ENCODE data around the gene PNMA8B.

PNMA8B gene

DNA sequence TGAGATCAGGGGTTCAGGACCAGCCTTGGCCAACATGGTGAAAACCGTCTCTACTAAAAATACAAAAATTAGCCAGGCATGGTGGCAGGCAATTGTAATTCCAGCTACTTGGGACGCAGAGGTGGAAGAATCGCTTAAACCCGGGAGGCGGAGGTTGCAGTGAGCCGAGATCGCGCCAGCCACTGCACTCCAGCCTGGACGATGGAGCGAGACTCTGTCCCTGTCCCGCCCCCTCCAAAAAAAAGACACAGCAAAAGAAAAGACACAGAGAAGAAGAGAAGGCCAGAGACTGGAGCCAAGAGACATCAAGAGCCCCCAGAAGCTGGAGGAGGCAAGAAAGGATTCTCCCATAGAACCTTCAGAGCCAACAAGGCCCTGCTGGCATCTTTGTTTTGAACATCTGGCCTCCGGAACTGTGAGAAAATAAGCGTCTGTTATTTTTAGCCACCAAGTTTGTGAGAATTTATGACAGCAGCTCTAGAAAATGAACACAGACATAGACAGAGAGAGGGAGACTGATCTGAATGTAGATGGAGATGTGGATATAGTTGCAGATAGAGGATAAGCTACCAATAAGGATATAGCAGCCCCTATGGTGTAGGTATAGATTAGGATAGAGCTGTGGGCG, 25.7 kb upstream of the PNMA8B start:
- TF ChIP-seq, protein P1, sequence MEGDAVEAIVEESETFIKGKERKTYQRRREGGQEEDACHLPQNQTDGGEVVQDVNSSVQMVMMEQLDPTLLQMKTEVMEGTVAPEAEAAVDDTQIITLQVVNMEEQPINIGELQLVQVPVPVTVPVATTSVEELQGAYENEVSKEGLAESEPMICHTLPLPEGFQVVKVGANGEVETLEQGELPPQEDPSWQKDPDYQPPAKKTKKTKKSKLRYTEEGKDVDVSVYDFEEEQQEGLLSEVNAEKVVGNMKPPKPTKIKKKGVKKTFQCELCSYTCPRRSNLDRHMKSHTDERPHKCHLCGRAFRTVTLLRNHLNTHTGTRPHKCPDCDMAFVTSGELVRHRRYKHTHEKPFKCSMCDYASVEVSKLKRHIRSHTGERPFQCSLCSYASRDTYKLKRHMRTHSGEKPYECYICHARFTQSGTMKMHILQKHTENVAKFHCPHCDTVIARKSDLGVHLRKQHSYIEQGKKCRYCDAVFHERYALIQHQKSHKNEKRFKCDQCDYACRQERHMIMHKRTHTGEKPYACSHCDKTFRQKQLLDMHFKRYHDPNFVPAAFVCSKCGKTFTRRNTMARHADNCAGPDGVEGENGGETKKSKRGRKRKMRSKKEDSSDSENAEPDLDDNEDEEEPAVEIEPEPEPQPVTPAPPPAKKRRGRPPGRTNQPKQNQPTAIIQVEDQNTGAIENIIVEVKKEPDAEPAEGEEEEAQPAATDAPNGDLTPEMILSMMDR (IDR thresholded peaks at IDR 0.05; ENCODE audit: insufficient read depth, low read depth, low read length, missing control alignments): no peak
- DNase-seq (ENCODE audit: low read depth): no peak
- no peak overlapping the region for H3K4me3 ChIP-seq (ENCODE audit: low read depth, low read length)

DNA sequence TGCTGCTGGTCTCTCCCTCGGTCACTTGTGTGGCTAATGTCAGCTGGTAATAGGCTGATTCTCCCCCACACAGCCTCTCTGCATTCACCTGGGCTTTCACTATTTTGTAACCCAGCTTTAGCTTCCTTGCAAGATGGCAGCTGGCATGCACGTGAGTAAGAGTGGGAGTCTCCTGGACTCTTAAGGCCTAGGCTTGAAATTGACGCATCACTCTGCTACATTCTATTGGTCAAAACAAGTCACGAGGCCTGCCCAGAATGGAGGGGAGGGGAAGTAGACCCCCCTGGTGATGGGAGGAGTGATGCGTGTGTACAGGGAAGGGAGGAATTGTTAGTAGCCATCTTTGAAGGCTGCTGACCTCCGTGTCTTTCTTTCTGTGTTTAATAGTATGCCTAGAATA, 24.9 kb upstream of the PNMA8B start:
- no peak for DNase-seq (ENCODE audit: low read depth)
- H3K4me3 ChIP-seq (ENCODE audit: low read depth, low read length): no peak overlapping the region
- TF ChIP-seq, protein P1 (IDR thresholded peaks at IDR 0.05; ENCODE audit: insufficient read depth, low read depth, low read length, missing control alignments): no peak

DNA sequence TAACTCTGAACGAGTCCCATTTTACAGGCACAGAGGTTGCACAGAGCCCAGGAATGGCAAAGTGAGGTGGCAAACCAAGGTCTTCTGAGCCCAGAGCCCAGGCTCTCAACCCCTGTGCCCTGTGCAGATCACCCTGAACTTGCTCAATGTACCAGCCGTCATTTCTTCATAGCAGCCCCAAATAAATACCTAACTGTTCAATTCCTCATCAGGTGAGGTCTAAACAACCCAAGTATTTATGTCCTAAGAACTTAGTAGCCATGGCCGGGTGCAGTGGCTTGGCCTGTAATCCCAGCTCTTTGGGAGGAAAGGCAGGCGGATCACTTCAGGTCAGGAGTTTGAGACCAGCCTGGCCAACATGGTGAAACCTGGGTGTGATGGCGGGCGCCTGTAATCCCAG, 21.8 kb upstream of the PNMA8B start:
- no peak for DNase-seq (ENCODE audit: low read depth)
- TF ChIP-seq, protein P1 (IDR thresholded peaks at IDR 0.05; ENCODE audit: insufficient read depth, low read depth, low read length, missing control alignments): no peak
- H3K4me3 ChIP-seq (ENCODE audit: low read depth, low read length): no peak overlapping the region

DNA sequence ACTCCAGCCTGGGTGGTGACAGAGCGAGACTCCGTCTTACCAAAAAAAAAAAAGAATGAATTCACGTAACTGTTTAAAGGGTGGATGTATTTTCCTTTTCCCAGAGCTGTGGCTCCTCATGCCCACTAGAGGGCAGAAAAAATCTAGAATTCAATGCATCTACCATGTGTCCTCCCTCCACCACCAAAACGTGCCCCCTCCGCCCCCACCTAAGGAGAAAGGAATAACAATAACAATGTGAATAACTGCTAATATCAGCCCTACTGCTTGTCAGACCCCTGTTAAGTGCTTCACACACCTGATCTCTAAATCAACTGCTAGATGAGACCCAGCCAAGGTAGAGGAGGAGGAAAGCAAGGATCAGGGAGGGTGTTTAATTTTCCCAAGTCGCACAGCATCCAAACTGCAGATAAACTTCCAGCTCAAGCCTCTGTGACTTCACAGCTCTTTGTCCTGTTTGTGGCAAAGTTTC, 20.2 kb upstream of the PNMA8B start:
- no peak overlapping the region for H3K4me3 ChIP-seq (ENCODE audit: low read depth, low read length)
- peak; percentile 38 for DNase-seq (ENCODE audit: low read depth)
- TF ChIP-seq, protein P1 (IDR thresholded peaks at IDR 0.05; ENCODE audit: insufficient read depth, low read depth, low read length, missing control alignments): peak; percentile 64

DNA sequence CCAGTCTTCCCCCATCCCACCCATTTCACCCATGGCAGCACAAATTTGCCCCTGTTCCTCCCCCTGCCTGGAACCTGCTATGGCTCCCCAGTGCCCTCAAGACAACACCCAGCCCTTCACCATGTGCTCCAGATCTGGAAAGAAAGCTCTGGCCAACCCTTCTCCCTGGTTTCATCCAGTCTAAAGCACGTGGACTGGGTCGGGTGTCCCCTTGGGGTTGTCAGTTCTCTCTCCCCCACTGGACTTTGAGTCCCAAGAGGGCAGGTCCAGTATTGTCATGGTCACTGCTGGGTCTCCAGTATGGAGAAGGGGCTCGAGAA, 19.6 kb upstream of the PNMA8B start:
- TF ChIP-seq, protein P1 (IDR thresholded peaks at IDR 0.05; ENCODE audit: insufficient read depth, low read depth, low read length, missing control alignments): no peak
- H3K4me3 ChIP-seq (ENCODE audit: low read depth, low read length): no peak overlapping the region
- DNase-seq (ENCODE audit: low read depth): no peak

DNA sequence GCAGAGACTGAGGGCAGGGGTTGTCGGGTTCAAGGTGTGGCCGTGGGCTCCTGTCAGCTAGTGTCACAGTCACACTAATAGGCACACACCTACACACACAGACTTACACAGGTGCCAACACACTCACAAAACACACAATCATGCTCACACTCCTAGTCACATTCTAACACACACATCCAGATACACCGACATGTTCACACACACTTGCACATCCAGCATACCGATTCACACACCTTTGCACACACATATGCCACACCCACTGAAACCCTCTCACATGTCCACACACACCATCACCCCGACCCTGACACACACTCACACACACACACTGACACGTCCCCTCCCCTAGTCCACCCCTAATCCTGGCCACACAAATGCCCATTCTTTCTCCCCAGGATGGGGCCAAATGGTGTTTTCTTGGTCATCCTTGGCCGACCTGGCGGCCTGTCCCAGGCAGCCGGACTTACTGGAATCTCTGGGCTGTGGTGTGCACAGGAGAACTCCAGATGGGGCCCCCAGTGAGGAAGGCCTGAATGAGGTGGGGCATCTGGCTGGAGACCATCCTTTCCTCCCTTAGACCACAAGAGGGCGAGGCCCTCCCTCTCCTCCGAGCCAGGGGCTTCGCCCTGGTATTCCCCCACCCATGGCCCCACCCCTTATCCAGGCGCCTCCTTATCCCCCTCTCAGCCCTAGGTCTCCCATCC, 19.1 kb upstream of the PNMA8B start:
- TF ChIP-seq, protein P1 (IDR thresholded peaks at IDR 0.05; ENCODE audit: insufficient read depth, low read depth, low read length, missing control alignments): peak; percentile 1
- DNase-seq (ENCODE audit: low read depth): no peak
- H3K4me3 ChIP-seq (ENCODE audit: low read depth, low read length): no peak overlapping the region
